GM10266 (cell line): Measurements from ENCODE around the gene ARL5B.
A peak's percentile ranks its signal among the peaks of the same experiment; 100 is the strongest.

ENCODE experiments used
- DNase-seq: peaks from one replicate; pipeline ENCODE4 v3.0.0; 2012; ENCODE audit errors: extremely low spot score
- CTCF ChIP-seq: IDR thresholded peaks from 2 replicates; pipeline ENCODE4 v1.5.1; 2012; ENCODE audit warnings: mild to moderate bottlenecking, low read depth; ENCODE audit not compliant: control insufficient read depth, insufficient read depth; ENCODE audit errors: missing control alignments

Gene ARL5B

GRCh38 chr10:18687706-18688105, 28.5 kb downstream of the ARL5B start:
- no peak for TF ChIP-seq CTCF
- no peak for DNase-seq

GRCh38 chr10:18689498-18689897, 30.3 kb downstream of the ARL5B start:
- no peak for DNase-seq
- TF ChIP-seq CTCF = peak; percentile 11

GRCh38 chr10:18690541-18690940, 31.3 kb downstream of the ARL5B start:
- TF ChIP-seq CTCF = no peak
- no peak for DNase-seq

GRCh38 chr10:18699849-18700840, 40.9 kb downstream of the ARL5B start:
- no peak for DNase-seq
- TF ChIP-seq CTCF = no peak

DNA sequence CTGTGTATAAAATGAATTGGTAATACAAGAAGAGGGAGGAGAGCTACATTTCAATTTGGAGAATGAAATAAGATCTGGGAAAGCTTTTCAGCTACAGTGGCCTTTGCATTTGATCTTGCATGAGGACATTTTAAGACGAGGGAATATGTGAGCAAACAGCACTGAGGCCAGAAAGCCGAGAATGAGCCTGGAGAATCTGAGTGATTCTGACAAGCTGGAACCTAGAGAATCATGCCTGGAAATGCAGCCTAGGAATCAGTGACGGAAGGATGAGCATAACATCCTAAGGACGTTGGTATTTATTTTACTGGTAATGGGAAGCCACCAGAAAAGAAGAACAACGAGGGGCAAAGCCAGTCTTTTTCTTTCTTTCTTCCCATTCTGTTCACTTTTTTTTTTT, 44.3 kb downstream of the ARL5B start:
- DNase-seq = no peak
- TF ChIP-seq CTCF = no peak

DNA sequence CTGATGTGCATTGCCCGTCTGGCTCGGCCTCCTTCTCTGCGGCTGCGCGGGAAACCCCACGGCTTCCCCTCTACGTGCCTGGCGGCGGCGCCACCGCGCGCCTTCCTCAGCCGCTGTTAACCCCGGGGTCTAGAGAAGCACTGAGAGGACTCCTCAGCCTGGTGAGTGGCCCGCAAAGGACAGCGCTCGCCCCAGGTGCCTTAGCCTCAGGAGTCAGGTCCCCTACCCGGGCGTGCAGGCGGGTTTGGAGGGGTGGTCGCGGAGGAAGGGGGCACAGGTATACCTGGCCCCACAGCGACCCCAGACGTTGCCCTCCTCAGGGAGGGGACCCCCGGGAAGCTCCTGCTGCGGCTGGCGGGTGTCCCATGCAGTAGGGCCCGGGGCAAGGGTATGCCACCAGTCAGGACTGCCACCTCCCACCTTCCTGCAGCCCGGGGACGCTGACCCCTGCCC, 51.0 kb downstream of the ARL5B start:
- DNase-seq = no peak
- TF ChIP-seq CTCF = no peak

DNA sequence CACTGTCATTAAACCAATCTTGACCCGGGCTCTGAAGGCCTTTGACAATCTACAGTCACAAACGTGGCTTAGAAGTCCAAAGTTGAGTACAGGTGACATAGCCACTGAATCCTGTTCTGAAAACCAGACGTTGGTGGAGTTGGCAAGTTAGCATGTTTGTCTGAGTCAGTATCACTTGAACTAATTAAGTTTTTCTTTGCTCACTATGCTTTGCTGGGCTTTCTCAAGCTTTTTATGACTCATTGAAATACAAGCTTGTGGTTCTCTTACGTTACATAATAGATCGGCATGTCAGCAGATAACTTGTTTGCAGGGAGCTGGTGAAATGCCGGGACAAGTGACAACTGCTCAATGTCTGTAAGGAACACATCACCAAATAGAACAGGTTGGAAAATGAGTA, 53.8 kb downstream of the ARL5B start:
- no peak for DNase-seq
- TF ChIP-seq CTCF = no peak
